Activated T-cell treated with anti-CD3 and anti-CD28 coated beads, Interleukin-2, amount 50 U/mL, for 24 hours (primary cell): Measurements from ENCODE around the gene NUP62CL.
"Not testable (repeated sequence)": the region's sequence is repeated elsewhere in the genome, so short reads cannot be mapped to it uniquely, and the experiment has no call there.

Source experiments
- DNase-seq: peaks from one replicate; pipeline ENCODE4 v3.0.0-alpha.2; 2020
- H3K27ac Mint-ChIP-seq: 2 replicates; pipeline ENCODE4 v1.8.0; 2020; ENCODE audit warnings: mild to moderate bottlenecking, mixed read lengths
- H3K27me3 Mint-ChIP-seq: 2 replicates; pipeline ENCODE4 v1.8.0; 2020; ENCODE audit warnings: mixed read lengths
- H3K36me3 Mint-ChIP-seq: 2 replicates; pipeline ENCODE4 v1.8.0; 2020; ENCODE audit warnings: low read depth, mixed read lengths
- H3K4me1 Mint-ChIP-seq: 2 replicates; pipeline ENCODE4 v1.8.0; 2020; ENCODE audit warnings: low read depth, mixed read lengths
- H3K4me3 Mint-ChIP-seq: 2 replicates; pipeline ENCODE4 v1.8.0; 2020; ENCODE audit warnings: mild to moderate bottlenecking, moderate library complexity, mixed read lengths
- H3K9me3 Mint-ChIP-seq: 2 replicates; pipeline ENCODE4 v1.8.0; 2020; ENCODE audit warnings: mixed read lengths

NUP62CL gene

GRCh38 chrX:107168257-107168656, 38.0 kb downstream of the NUP62CL start:
- no peaks in the 10 kb centered on the region for H3K4me1 Mint-ChIP-seq
- no peaks in the 10 kb centered on the region for H3K9me3 Mint-ChIP-seq
- H3K36me3 Mint-ChIP-seq = no peaks in the 10 kb centered on the region
- DNase-seq = no peak
- no peak overlapping the region for H3K4me3 Mint-ChIP-seq
- H3K27me3 Mint-ChIP-seq = peaks cover 13% of the 10 kb centered on the region
- no peak overlapping the region for H3K27ac Mint-ChIP-seq

GRCh38 chrX:107167163-107167921, 38.9 kb downstream of the NUP62CL start:
- no peaks in the 10 kb centered on the region for H3K4me1 Mint-ChIP-seq
- no peaks in the 10 kb centered on the region for H3K9me3 Mint-ChIP-seq
- peaks cover 11% of the 10 kb centered on the region for H3K27me3 Mint-ChIP-seq
- no peak for DNase-seq
- H3K36me3 Mint-ChIP-seq = no peaks in the 10 kb centered on the region
- no peak overlapping the region for H3K27ac Mint-ChIP-seq
- no peak overlapping the region for H3K4me3 Mint-ChIP-seq

DNA sequence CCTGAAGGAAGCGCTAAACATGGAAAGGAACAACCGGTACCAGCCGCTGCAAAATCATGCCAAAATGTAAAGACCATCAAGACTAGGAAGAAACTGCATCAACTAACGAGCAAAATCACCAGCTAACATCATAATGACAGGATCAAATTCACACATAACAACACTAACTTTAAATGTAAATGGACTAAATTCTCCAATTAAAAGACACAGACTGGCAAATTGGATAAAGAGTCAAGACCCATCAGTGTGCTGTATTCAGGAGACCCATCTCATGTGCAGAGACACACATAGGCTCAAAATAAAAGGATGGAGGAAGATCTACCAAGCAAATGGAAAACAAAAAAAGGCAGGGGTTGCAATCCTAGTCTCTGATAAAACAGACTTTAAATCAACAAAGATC, 48.6 kb downstream of the NUP62CL start:
- H3K4me1 Mint-ChIP-seq, H3K4me3 Mint-ChIP-seq: not testable (repeated sequence)

DNA sequence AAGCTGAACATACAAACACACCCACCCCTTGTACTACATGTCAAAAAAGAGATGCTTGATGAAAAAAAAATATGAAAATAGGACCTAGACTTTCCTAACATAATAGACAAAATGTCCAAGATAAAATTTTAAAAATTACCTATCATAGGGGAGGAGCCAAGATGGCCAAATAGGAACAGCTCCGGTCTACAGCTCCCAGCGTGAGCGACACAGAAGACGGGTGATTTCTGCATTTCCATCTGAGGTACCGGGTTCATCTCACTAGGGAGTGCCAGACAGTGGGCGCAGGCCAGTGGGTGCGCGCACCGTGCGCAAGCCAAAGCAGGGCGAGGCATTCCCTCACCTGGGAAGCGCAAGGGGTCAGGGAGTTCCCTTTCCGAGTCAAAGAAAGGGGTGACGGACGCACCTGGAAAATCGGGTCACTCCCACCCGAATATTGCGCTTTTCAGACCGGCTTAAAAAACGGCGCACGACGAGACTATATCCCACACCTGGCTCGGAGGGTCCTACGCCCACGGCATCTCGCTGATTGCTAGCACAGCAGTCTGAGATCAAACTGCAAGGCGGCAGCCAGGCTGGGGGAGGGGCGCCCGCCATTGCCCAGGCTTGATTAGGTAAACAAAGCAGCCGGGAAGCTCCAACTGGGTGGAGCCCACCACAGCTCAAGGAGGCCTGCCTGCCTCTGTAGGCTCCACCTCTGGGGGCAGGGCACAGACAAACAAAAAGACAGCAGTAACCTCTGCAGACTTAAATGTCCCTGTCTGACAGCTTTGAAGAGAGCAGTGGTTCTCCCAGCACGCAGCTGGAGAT, 50.4 kb downstream of the NUP62CL start:
- Mint-ChIP-seq H3K27me3 (peaks cover 27% of the 10 kb centered on the region), H3K4me3 (peak overlapping the region; percentile 58)
- H3K4me1 Mint-ChIP-seq, DNase-seq, H3K9me3 Mint-ChIP-seq, H3K36me3 Mint-ChIP-seq, H3K27ac Mint-ChIP-seq: not testable (repeated sequence)

More for the DNA sequence above, 48.6 kb downstream of the NUP62CL start:
- H3K9me3 Mint-ChIP-seq, H3K36me3 Mint-ChIP-seq, DNase-seq, H3K27ac Mint-ChIP-seq: not testable (repeated sequence)
- peaks cover 21% of the 10 kb centered on the region for H3K27me3 Mint-ChIP-seq

GRCh38 chrX:107154787-107155620, 51.2 kb downstream of the NUP62CL start:
- H3K4me1 Mint-ChIP-seq = peaks cover 9% of the 10 kb centered on the region
- peaks cover 27% of the 10 kb centered on the region for H3K27me3 Mint-ChIP-seq
- H3K9me3 Mint-ChIP-seq = no peaks in the 10 kb centered on the region

GRCh38 chrX:107153005-107153404, 53.2 kb downstream of the NUP62CL start:
- Mint-ChIP-seq H3K27ac (no peak overlapping the region), H3K4me3 (no peak overlapping the region), H3K36me3 (no peaks in the 10 kb centered on the region)

More at GRCh38 chrX:107154787-107155620, 51.2 kb downstream of the NUP62CL start:
- DNase-seq = peak; percentile 33
- Mint-ChIP-seq H3K27ac (no peak overlapping the region), H3K36me3 (no peaks in the 10 kb centered on the region), H3K4me3 (peak overlapping the region; percentile 58)

DNA sequence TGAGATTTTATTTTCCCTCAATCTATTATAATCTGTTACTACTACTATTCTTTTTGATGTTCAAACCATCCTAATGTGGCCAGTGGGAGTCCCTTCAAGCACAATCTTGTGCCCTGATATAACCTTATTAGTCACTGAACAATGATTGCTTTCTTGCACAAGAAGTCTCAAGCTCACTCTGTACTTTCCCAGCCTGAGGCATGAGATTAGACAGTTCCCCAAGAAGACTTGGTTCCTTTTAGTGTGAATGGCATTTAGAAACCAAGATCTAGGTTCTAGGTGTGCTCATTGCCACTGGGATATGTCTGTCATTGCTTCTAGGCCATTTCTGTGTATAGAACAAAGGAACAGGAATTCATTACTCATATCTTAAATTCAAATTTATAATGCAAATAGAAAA, 59.6 kb downstream of the NUP62CL start:
- Mint-ChIP-seq H3K4me1 (no peaks in the 10 kb centered on the region), H3K27ac (no peak overlapping the region), H3K4me3 (no peak overlapping the region), H3K36me3 (no peaks in the 10 kb centered on the region), H3K27me3 (peaks cover 19% of the 10 kb centered on the region), H3K9me3 (no peaks in the 10 kb centered on the region)
- no peak for DNase-seq

More at GRCh38 chrX:107153005-107153404, 53.2 kb downstream of the NUP62CL start:
- Mint-ChIP-seq H3K9me3 (no peaks in the 10 kb centered on the region), H3K27me3 (peaks cover 30% of the 10 kb centered on the region), H3K4me1 (peaks cover 9% of the 10 kb centered on the region)
- no peak for DNase-seq

GRCh38 chrX:107135965-107136307, 70.3 kb downstream of the NUP62CL start:
- DNase-seq = no peak
- Mint-ChIP-seq H3K27ac (peak overlapping the region; percentile 9), H3K4me3 (no peak overlapping the region), H3K9me3 (no peaks in the 10 kb centered on the region), H3K27me3 (peaks cover 36% of the 10 kb centered on the region), H3K4me1 (peaks cover 12% of the 10 kb centered on the region), H3K36me3 (no peaks in the 10 kb centered on the region)

- Mint-ChIP-seq H3K4me3 (no peak overlapping the region), H3K27me3 (peaks cover 36% of the 10 kb centered on the region)
- no peak for DNase-seq
These were observed 70.9 kb downstream of the NUP62CL start for GRCh38 chrX:107135049-107135964.

DNA sequence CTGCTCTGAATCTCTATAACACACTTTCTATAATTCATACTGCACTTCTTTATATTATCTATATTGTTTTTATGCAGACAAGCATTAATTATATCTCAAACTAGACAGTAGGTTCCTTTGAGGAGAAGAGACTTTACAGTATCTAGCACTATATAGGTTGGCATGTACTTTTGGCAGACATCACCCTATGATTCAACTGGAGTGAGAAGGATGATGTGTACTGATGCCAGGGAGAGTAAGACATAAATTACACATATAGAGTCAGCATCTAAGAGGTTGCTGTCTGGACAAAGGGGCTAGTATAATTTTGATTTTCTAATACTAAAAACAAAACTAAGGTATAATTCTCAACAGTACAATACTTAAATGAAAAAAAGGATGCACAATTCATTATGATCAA, 82.5 kb downstream of the NUP62CL start:
- H3K4me3 Mint-ChIP-seq = no peak overlapping the region
- H3K27ac Mint-ChIP-seq = no peak overlapping the region
- no peaks in the 10 kb centered on the region for H3K36me3 Mint-ChIP-seq
- H3K9me3 Mint-ChIP-seq = no peaks in the 10 kb centered on the region
- H3K4me1 Mint-ChIP-seq = peaks cover 6% of the 10 kb centered on the region
- DNase-seq = no peak
- peaks cover 36% of the 10 kb centered on the region for H3K27me3 Mint-ChIP-seq

More at GRCh38 chrX:107135049-107135964, 70.9 kb downstream of the NUP62CL start:
- H3K4me1 Mint-ChIP-seq = peaks cover 12% of the 10 kb centered on the region
- peak overlapping the region; percentile 66 for H3K27ac Mint-ChIP-seq
- H3K36me3 Mint-ChIP-seq = no peaks in the 10 kb centered on the region
- H3K9me3 Mint-ChIP-seq = no peaks in the 10 kb centered on the region

GRCh38 chrX:107119283-107119682, 87.0 kb downstream of the NUP62CL start:
- H3K4me1 Mint-ChIP-seq = peaks cover 18% of the 10 kb centered on the region
- DNase-seq = no peak
- no peaks in the 10 kb centered on the region for H3K9me3 Mint-ChIP-seq
- H3K36me3 Mint-ChIP-seq = peaks cover 28% of the 10 kb centered on the region
- peak overlapping the region; percentile 95 for H3K27ac Mint-ChIP-seq
- H3K4me3 Mint-ChIP-seq = peak overlapping the region; percentile 93
- H3K27me3 Mint-ChIP-seq = peaks cover 40% of the 10 kb centered on the region

DNA sequence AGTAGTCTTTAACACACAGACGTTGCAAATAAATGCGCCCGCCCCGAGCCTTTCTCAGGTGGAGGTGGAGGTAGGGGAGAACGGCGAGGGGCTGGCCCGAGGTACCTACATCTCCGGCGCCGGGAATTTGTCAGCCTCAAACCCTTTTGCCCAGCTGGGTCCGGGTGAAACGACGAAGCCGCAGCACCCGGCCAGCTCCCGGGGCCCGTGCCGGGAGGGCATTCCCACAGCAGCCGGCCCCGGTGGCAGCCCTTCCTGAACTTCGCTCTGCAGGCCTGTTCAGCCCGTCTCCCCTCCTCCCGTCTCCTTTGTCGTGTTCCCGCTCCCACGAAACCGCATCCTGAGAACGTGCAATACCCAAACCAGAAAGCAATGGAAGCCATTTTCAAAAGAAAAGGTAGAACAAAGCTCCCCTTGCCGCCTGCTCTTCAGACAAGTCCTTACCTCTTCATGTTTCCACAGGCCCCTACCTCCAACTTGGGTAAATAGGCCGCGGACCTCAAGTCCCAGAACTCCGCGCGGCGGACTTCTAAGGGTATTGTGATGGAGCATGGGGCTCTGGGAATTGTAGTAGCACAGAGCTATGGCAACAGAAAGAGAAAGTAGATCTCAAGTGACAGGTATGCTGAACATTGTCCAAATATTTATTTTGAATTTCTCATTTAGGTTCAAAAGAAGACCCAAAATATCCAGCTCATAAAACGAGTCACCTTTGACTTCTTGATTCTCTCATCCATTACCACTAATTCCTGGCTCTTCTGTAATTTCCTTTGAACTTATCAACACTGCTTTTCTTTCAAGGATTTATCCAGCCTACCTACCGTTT, 87.7 kb downstream of the NUP62CL start, which contains the start of gene RBM41:
RBM41 (minus strand) TSS at position 501 of the 826 bp plus-strand sequence; CDS start at position 452, 49 bp downstream.
- Mint-ChIP-seq H3K27me3 (peaks cover 45% of the 10 kb centered on the region), H3K36me3 (peaks cover 35% of the 10 kb centered on the region), H3K27ac (peak within 1 kb of the TSS; percentile 95), H3K4me3 (peak within 1 kb of the TSS; percentile 93), H3K4me1 (peaks cover 23% of the 10 kb centered on the region), H3K9me3 (no peaks in the 10 kb centered on the region)
- peak; percentile 72 for DNase-seq

DNA sequence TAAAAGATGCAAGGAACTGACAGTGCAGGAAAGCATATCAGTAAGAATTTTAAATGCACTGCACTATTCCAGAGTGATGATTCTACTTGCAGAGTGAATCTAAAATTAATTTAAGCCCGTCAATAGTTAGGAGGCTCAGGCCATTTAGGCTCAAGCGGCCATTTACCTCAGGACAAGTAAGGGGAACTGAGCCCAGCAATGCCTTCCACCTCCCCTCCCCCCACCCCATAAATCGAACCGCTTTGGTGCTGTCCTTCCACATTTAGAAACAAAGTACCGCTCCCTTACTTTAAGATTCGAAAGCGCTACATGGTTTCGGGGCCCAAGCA, 88.3 kb downstream of the NUP62CL start:
- H3K4me3 Mint-ChIP-seq = peak overlapping the region; percentile 93
- H3K27ac Mint-ChIP-seq = peak overlapping the region; percentile 95
- no peaks in the 10 kb centered on the region for H3K9me3 Mint-ChIP-seq
- no peak for DNase-seq
- H3K4me1 Mint-ChIP-seq = peaks cover 23% of the 10 kb centered on the region
- peaks cover 40% of the 10 kb centered on the region for H3K36me3 Mint-ChIP-seq
- H3K27me3 Mint-ChIP-seq = peaks cover 45% of the 10 kb centered on the region
